Measurements from ENCODE around the gene GATA2.

Gene GATA2

GRCh38 chr3:128483657-128484403 lies 9.2 kb downstream of the GATA2 start:
- Histone ChIP-seq H3K9me3 (no peaks in the 10 kb centered on the region), H3K4me3 (peak overlapping the region in 1 of 2 donors; percentile 10), H3K36me3 (no peaks in the 10 kb centered on the region), H3K27me3 (peaks cover 3 to 92% of the 10 kb centered on the region in 2 donors), H3K27ac (no peak overlapping the region), H3K4me1 (peaks cover 0 to 48% (median 32%) of the 10 kb centered on the region in 4 donors)
- intact Hi-C loops (cut with DNase I; ENCODE audit: low total_unique reads) = no loop called here
- no peak for TF ChIP-seq CTCF (IDR thresholded peaks at IDR 0.05)
- no peak for DNase-seq

- H3K27me3 ChIP-seq = peaks cover 3 to 84% of the 10 kb centered on the region in 2 donors
- no peak overlapping the region for H3K27ac ChIP-seq
- no peak for DNase-seq
- intact Hi-C loops (cut with DNase I; ENCODE audit: low total_unique reads) = no loop called here
- H3K4me1 ChIP-seq = peaks cover 0 to 39% (median 23%) of the 10 kb centered on the region in 4 donors
- peak overlapping the region in 1 of 2 donors; percentile 10 for H3K4me3 ChIP-seq
- H3K9me3 ChIP-seq = no peaks in the 10 kb centered on the region
- H3K36me3 ChIP-seq = no peaks in the 10 kb centered on the region
- no peak for TF ChIP-seq CTCF (IDR thresholded peaks at IDR 0.05)
Observed at GRCh38 chr3:128482666-128483656, 10.0 kb downstream of the GATA2 start.

- Histone ChIP-seq H3K27me3 (peaks cover 3 to 82% of the 10 kb centered on the region in 2 donors), H3K4me1 (peaks cover 0 to 31% (median 15%) of the 10 kb centered on the region in 4 donors), H3K27ac (no peak overlapping the region), H3K4me3 (no peak overlapping the region), H3K9me3 (no peaks in the 10 kb centered on the region), H3K36me3 (no peaks in the 10 kb centered on the region)
- intact Hi-C loops (cut with DNase I; ENCODE audit: low total_unique reads) = no loop called here
- TF ChIP-seq CTCF (IDR thresholded peaks at IDR 0.05) = no peak
- no peak for DNase-seq
Observed at GRCh38 chr3:128482175-128482574, 10.8 kb downstream of the GATA2 start.

DNA sequence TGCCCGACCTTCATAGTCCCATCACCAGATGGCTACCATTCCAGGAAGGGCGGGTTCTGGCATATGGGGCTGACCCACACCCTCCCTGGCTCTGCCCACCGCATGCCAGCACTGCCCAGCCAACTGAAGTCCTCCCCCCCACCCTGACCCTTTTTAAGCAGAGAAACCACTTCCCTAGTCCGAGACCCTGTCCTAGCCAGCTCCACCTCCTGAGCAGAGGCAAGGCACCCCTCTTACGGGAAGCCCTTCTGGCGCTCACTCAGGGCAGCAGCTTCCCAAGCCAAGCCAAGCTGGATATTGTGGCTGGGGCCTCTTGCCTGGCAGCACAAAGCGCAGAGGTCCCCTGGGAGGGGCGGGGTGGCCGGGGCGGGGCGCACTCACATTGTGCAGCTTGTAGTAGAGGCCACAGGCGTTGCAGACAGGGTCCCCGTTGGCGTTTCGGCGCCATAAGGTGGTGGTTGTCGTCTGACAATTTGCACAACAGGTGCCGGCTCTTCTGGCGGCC lies 11.5 kb downstream of the GATA2 start:
- H3K27ac ChIP-seq = no peak overlapping the region
- no peaks in the 10 kb centered on the region for H3K36me3 ChIP-seq
- peaks cover 3 to 75% of the 10 kb centered on the region in 2 donors for H3K27me3 ChIP-seq
- no peak for TF ChIP-seq CTCF (IDR thresholded peaks at IDR 0.05)
- intact Hi-C loops (cut with DNase I; ENCODE audit: low total_unique reads) = no loop called here
- no peak overlapping the region for H3K4me3 ChIP-seq
- H3K9me3 ChIP-seq = no peaks in the 10 kb centered on the region
- H3K4me1 ChIP-seq = peaks cover 0 to 24% (median 9%) of the 10 kb centered on the region in 4 donors
- peak in 1 of 2 donors; percentile 36 for DNase-seq

GRCh38 chr3:128480717-128481437 lies 12.1 kb downstream of the GATA2 start:
- DNase-seq = no peak
- Histone ChIP-seq H3K36me3 (no peaks in the 10 kb centered on the region), H3K27ac (no peak overlapping the region), H3K9me3 (no peaks in the 10 kb centered on the region), H3K4me3 (no peak overlapping the region), H3K27me3 (peaks cover 3 to 69% of the 10 kb centered on the region in 2 donors), H3K4me1 (peaks cover 0 to 22% (median 5%) of the 10 kb centered on the region in 4 donors)
- TF ChIP-seq CTCF (IDR thresholded peaks at IDR 0.05) = no peak
- intact Hi-C loops (cut with DNase I; ENCODE audit: low total_unique reads) = no loop called here

All from tibial artery (tissue), 4 donors.